Stimulated activated naive CD8-positive, alpha-beta T cell treated with anti-CD3 and anti-CD28 coated beads, Interleukin-15, Interleukin-2, amounts not matched to agents 100 ng/mL and 50 ng/mL, for 24 hours (primary cell): ENCODE results near the gene PTPRN.
A peak's percentile ranks its signal among the peaks of the same experiment; 100 is the strongest.

Experiments used
- H3K27ac Mint-ChIP-seq: one replicate; pipeline ENCODE4 v1.8.0; 2021; ENCODE audit warnings: mild to moderate bottlenecking, mixed read lengths
- H3K27me3 Mint-ChIP-seq: one replicate; pipeline ENCODE4 v1.8.0; 2021; ENCODE audit warnings: mixed read lengths
- H3K36me3 Mint-ChIP-seq: one replicate; pipeline ENCODE4 v1.8.0; 2021; ENCODE audit warnings: low read depth, mixed read lengths
- H3K4me1 Mint-ChIP-seq: one replicate; pipeline ENCODE4 v1.8.0; 2021; ENCODE audit warnings: low read depth, mixed read lengths
- H3K4me3 Mint-ChIP-seq: one replicate; pipeline ENCODE4 v1.8.0; 2021; ENCODE audit warnings: mild to moderate bottlenecking, mixed read lengths
- H3K9me3 Mint-ChIP-seq: one replicate; pipeline ENCODE4 v1.8.0; 2021; ENCODE audit warnings: mixed read lengths

PTPRN gene

DNA sequence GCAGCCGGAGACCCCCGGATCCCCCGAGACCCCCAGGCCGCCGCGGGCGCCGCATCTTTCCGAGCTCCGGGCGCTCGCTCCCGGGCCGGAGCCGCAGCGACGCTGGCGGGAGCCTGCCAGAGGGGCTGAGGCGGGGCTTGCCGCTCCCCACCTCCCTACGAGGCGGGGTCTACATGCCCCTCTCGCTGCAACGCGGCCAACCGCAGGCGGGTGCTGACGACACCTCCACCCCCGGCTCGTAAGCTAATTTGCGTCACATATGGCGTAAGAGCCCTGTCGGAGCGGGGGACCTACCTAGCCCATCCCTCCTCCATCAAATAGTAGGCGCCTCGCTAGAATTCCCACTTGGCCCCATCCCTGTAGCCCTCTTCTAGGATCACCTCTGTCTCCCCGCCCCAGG, at the start of gene PTPRN:
PTPRN (minus strand) TSS at position 124 of the 400 bp plus-strand sequence; CDS start at position 55, 69 bp downstream.
- Mint-ChIP-seq H3K9me3 (no peaks in the 10 kb centered on the region), H3K27ac (no peak within 1 kb of the TSS), H3K4me1 (no peaks in the 10 kb centered on the region), H3K36me3 (no peaks in the 10 kb centered on the region), H3K27me3 (peaks cover 53% of the 10 kb centered on the region), H3K4me3 (peak within 1 kb of the TSS; percentile 6)

DNA sequence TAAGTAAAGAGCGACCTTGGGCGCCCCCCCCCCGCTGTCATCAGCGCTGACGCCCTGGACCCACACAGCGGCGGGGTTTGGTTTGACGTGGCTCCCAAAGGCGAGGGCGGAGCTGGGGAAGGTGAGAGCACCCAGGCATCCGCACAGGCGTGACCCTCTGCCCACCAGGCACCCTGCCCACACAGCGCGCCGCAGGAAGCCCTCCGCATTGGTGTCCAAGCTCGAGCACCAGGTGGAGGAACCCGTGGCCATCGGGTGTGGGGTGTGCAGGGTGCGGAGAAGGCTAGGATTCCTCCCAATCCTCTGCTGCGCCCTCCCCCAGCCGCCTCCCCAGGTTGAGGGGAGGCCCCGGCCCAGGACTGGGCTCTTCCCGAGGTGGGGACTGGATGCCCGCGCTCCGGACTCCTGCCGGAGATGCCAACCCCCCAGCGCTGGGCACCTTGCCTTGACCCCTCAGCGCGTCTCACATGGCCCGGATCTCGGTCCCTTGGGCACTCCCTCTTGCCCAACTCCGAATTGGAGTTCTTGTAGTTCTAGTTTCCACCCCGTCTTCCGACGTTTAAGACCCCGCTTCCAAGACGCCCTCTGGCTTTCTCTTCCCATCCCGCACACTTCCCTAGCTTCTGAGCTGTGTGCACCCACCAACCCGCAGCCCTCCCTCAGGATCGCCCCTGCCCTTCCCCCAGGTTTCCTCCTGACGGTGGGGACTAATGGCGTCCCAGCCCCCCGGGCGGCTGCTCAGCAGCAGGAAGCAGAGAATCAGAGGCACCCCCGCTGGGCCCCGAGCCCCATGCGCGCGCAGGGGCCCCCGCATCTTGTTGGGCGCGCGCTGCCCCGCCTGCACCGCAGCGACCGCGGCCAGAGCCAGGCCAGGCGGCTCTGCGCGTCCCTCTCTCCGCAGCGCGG, 49.2 kb upstream of the PTPRN start:
- Mint-ChIP-seq H3K27me3 (peaks cover 51% of the 10 kb centered on the region), H3K9me3 (no peaks in the 10 kb centered on the region), H3K27ac (no peak overlapping the region), H3K36me3 (peaks cover 4% of the 10 kb centered on the region), H3K4me3 (peak overlapping the region; percentile 30), H3K4me1 (peaks cover 12% of the 10 kb centered on the region)

DNA sequence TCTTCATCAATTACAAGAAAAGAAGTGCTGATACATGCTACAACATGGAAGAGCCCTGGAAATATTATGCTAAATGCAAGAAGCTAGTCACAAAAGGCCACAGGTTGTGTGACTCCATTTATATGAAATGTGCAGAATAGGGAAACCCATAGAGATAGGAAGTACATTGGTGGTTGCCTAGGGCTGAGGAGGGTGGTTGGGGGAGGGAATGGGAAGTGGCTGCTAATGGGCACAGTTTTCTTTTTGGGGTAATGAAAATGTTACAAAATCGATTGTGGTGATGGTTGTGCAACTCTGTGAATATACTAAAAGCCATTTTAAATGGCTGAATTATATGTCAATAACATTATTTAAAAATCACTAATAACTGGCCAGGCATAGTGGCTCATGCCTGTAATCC, 47.6 kb upstream of the PTPRN start:
- H3K27me3 Mint-ChIP-seq, result peaks cover 52% of the 10 kb centered on the region

DNA sequence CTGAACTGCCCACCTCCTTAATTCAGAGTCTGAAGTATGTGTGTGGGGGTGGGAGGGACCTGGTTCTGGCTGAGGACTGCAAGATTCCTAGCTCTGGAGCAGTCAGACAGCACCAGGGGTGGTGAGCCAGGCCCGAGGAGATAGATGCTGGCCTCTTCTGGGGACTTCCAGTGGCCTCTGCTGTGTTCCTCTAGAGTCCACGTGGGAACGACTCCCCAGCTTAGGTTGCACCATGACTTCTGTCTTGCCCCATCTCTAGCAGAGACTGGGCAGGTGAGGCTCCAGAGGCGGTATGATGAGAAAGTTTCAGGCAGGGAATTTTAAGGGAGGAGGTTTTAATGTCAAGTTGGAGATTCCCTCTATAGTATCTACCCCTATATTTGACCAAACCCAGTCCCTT, 45.4 kb upstream of the PTPRN start:
- Mint-ChIP-seq H3K4me1 (peaks cover 8% of the 10 kb centered on the region), H3K9me3 (no peaks in the 10 kb centered on the region), H3K4me3 (no peak overlapping the region), H3K27ac (no peak overlapping the region), H3K27me3 (peaks cover 47% of the 10 kb centered on the region), H3K36me3 (no peaks in the 10 kb centered on the region)

More for the DNA sequence above, 47.6 kb upstream of the PTPRN start:
- Mint-ChIP-seq H3K9me3 (no peaks in the 10 kb centered on the region), H3K4me1 (peaks cover 8% of the 10 kb centered on the region), H3K27ac (no peak overlapping the region), H3K36me3 (no peaks in the 10 kb centered on the region), H3K4me3 (no peak overlapping the region)

DNA sequence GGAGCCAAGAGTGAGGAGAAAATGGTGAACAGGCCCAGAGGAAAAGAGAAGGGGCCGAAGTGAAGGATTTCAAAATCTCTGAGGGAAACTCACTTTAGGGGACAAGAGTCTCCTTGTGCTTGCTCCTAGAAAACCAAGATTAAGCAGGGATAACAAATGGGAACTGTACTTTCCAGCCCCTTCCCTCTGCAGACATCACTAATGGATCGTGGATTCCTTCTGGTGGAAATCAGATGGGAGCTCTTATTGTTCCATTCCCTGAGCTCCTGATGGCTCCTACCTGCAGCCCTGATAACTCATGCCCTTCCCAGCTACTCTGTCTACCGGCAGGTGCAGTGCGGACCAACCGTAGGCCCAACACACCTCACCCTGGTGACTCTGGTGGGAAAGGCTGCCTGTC, 43.9 kb upstream of the PTPRN start:
- Mint-ChIP-seq H3K4me1 (peaks cover 4% of the 10 kb centered on the region), H3K9me3 (no peaks in the 10 kb centered on the region), H3K27me3 (peaks cover 47% of the 10 kb centered on the region)

DNA sequence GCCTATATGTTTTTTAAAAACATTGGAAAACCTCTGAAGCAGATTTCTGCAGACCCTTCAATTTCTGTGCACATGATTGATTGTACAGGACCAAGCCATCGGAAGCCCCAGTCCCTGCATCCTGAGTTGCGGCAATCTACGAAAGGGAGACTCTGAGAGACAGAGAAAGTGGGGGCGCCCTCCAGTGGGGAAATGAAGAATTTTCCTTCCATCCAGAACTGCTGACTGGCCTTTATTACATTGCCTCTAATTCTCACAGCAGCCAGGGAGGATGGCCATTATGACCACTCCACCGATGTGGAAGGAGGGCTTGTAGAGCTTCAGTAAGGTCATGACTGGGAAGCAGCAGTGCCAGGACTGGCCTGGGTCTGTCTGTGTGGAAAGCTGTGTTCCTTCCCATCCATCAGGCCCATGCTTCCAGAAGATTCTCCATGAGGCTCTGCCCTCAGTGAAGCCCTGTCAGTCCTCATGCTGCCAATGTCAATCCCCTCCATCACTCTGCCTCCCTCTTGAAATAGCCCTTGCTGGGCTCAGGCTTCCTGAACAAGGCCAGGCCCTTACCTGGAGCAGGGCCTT, 43.3 kb upstream of the PTPRN start:
- H3K9me3 Mint-ChIP-seq, result no peaks in the 10 kb centered on the region
- no peaks in the 10 kb centered on the region for H3K36me3 Mint-ChIP-seq
- H3K4me3 Mint-ChIP-seq, result no peak overlapping the region
- no peak overlapping the region for H3K27ac Mint-ChIP-seq
- no peaks in the 10 kb centered on the region for H3K4me1 Mint-ChIP-seq
- peaks cover 49% of the 10 kb centered on the region for H3K27me3 Mint-ChIP-seq

More for the DNA sequence above, 43.9 kb upstream of the PTPRN start:
- Mint-ChIP-seq H3K36me3 (no peaks in the 10 kb centered on the region), H3K4me3 (no peak overlapping the region), H3K27ac (no peak overlapping the region)

DNA sequence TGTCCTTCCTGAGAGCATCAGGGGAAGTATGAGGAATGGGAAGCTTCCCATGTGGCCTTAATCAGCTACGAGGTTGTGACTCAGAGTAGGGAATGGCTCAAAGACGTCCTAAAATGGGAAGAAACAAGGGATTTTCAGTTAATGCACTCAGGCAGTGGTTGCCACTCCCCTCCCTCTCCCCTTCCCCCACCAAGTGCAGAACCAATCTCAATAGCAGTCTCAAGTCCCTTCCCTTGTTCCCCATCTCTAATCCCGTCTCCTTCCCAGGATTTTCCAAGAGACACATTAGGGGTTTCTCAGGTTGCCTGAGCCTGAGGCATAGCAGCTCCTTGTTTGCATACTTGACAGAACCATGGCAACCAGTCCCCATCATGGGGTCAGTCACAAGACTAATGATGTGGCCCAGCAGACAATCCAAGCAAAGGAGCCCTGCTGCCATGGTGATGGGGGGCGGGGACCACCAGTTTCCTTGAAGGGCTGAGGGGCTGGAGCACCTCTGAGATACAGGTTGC, 41.6 kb upstream of the PTPRN start:
- Mint-ChIP-seq H3K4me3 (no peak overlapping the region), H3K27ac (no peak overlapping the region), H3K9me3 (no peaks in the 10 kb centered on the region), H3K27me3 (peaks cover 43% of the 10 kb centered on the region), H3K36me3 (no peaks in the 10 kb centered on the region), H3K4me1 (no peaks in the 10 kb centered on the region)

DNA sequence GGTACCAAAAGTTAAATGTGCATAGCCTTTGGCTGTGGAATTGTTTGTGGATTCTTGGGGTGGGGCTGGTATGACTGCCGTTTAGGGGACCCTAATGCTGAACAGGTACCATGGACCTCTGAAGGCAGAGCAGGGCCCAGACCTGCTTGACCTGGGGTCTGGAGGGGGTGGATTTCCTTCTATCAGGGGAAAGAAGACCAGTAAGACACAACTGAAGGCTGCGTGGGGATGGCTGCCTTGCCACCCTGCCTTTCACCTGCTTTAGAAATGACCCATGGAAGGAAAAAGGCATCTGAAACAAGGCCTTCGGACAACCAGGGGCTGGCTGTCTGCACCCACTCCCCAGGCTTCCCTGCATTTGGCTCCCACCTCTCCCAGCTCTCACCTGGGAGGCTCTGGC, 41.0 kb upstream of the PTPRN start:
- Mint-ChIP-seq H3K4me3 (no peak overlapping the region), H3K27me3 (peaks cover 42% of the 10 kb centered on the region), H3K4me1 (no peaks in the 10 kb centered on the region), H3K36me3 (no peaks in the 10 kb centered on the region), H3K9me3 (no peaks in the 10 kb centered on the region), H3K27ac (no peak overlapping the region)

DNA sequence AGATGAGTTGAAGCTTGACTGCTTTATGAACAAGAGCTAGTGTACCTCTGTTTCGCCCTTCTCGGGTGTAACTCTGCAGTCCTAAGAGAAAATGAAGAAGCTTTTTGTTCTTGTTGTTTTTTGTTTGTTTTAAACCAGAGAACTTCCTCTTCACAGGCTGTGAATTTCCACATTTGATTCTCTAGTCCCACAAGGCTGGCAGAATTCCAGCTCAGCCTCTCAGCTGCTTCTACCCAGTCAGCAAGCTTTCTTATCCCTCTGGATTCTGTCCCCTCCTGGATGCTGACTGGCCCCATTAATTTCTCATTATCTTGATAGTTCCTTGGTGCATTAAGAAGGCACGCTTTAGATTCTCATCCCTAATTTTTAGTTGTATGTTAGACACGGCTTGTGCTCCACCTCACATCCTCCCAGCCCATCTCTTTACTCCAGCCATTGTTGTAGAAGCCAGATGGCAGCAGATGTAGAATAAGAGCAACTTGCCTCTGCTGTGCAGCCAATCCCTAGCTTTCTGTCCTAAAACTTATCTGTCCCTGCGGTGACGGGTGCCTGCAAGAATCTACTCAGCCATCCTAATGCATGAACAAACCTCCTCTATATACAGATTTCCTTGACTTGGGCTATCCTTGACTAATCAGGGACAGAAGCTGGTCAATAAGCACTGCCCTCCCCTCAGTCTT, 35.7 kb upstream of the PTPRN start:
- no peaks in the 10 kb centered on the region for H3K36me3 Mint-ChIP-seq
- no peak overlapping the region for H3K27ac Mint-ChIP-seq
- H3K4me3 Mint-ChIP-seq, result no peak overlapping the region
- no peaks in the 10 kb centered on the region for H3K4me1 Mint-ChIP-seq
- peaks cover 34% of the 10 kb centered on the region for H3K27me3 Mint-ChIP-seq
- H3K9me3 Mint-ChIP-seq, result no peaks in the 10 kb centered on the region

DNA sequence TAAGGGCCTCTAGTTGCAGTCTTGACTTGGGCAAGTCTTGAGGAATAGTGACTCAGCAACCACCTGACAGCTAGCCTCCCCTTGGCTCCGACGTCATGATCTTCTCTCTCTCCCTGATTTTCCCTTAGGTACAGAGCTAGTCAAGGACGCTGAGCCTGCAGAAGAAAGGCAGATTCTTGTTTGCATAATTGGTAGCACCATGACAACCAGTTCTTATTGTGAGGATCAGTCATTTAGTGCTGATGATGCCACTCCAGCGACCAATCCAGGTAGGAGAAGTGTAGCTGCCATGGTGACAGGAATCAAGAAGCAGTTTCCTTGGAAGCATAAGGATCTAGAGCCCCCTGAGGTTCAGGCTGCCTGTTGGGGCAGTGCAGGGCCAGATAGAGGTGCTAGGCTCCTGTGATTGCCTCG, 26.2 kb upstream of the PTPRN start:
- no peak overlapping the region for H3K27ac Mint-ChIP-seq
- no peaks in the 10 kb centered on the region for H3K4me1 Mint-ChIP-seq
- peaks cover 4% of the 10 kb centered on the region for H3K36me3 Mint-ChIP-seq
- no peak overlapping the region for H3K4me3 Mint-ChIP-seq
- H3K27me3 Mint-ChIP-seq, result peaks cover 79% of the 10 kb centered on the region
- H3K9me3 Mint-ChIP-seq, result no peaks in the 10 kb centered on the region

DNA sequence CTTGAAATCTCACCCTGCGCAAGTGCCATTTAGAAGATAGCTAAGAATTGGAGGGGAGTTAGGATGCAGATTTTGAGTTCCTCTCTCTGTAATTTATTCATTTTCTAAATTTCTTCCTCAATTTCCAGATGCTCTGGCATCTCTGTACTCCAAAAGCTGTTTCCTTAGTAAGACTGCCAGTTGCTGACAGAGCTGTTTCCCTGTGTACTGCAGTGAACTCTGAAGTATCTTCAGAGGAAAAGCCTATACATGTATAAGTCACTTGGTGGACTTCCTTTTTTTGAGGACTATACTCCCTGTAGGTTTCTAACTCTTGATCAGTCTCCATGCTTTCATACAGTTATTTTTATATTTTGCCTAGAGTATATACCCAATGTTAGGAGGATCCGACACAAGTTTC, 24.9 kb upstream of the PTPRN start:
- no peaks in the 10 kb centered on the region for H3K9me3 Mint-ChIP-seq
- no peaks in the 10 kb centered on the region for H3K4me1 Mint-ChIP-seq
- peaks cover 80% of the 10 kb centered on the region for H3K27me3 Mint-ChIP-seq
- H3K36me3 Mint-ChIP-seq, result peaks cover 4% of the 10 kb centered on the region
- H3K4me3 Mint-ChIP-seq, result no peak overlapping the region
- H3K27ac Mint-ChIP-seq, result no peak overlapping the region

DNA sequence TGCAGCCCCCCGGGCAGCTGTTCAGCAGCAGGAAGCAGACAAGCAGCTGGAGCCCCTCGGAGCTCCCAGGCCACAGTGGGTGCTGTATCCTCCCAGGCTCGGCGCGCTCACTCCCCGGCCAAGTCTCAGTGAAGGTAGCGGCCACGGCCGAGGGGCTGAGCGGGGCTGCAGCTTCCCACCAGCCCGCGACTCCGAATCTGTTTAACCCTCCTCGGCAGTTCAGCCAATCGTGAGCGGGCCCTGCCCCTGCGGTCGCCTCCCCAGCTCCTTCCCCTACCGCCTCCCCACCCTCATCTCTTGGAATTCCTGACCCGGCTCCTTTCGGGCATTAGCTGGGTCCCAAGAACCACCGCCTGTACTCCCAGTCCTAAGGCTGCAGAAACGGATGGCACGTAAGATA, 23.3 kb upstream of the PTPRN start, which contains the start of gene RESP18:
RESP18 (minus strand) TSS at position 203 of the 400 bp plus-strand sequence.
- H3K4me3 Mint-ChIP-seq, result no peak within 1 kb of the TSS
- peaks cover 4% of the 10 kb centered on the region for H3K36me3 Mint-ChIP-seq
- no peaks in the 10 kb centered on the region for H3K9me3 Mint-ChIP-seq
- no peak within 1 kb of the TSS for H3K27ac Mint-ChIP-seq
- H3K27me3 Mint-ChIP-seq, result peaks cover 72% of the 10 kb centered on the region
- no peaks in the 10 kb centered on the region for H3K4me1 Mint-ChIP-seq

DNA sequence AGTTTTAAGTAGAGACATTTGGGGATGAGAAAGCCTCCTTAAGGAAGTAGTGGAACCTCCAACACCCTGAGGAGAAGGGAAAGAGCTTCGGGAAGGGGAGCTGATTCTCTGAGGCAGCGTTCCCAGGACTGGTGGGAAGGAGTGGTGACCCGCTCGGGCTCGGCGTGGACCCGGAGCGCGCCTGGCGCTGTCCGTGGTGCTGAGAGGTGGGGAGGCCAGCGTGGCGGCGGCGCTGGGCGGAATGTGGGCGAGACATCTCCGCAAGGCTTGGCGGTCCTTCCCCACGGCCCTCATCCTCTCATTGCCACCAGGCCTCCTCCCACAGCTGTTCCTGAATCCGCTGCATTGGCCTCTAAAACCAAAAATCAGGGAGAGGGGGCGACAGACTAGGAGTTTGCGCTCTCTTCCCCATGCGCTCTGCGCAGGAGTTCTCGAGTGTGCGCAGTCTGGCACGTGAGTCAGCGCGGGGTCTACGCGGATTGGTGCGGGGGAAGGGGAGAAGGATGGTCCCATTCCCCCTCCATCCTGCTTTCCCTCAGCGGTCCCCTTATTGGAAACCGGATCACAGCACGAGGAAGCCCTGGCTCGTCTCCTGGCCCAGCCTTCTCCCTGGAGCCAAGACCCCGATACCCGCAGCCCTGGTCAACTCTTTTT, 22.5 kb upstream of the PTPRN start:
- H3K9me3 Mint-ChIP-seq, result no peaks in the 10 kb centered on the region
- no peaks in the 10 kb centered on the region for H3K4me1 Mint-ChIP-seq
- no peak overlapping the region for H3K27ac Mint-ChIP-seq
- peaks cover 4% of the 10 kb centered on the region for H3K36me3 Mint-ChIP-seq
- no peak overlapping the region for H3K4me3 Mint-ChIP-seq
- H3K27me3 Mint-ChIP-seq, result peaks cover 68% of the 10 kb centered on the region

DNA sequence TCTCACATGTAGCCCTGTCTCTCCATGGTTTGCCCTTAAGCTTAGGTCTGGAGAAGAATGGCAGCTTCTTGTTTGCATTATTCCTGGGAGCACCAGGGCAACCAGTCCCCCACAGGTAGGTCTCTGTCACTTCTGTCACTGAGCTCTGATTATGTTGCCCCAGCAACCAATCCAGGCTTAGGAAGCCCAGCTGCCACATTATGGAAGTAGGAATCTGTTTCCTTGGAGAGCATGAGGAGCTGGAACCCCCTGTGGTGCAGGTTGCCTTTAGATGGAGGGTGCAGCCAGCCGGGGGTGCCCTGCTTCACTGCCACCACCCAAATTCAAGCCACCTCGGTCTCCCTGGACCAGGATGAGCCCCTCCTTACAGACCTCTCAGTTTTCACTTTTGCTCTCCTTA, 18.5 kb upstream of the PTPRN start:
- H3K9me3 Mint-ChIP-seq, result no peaks in the 10 kb centered on the region
- H3K4me1 Mint-ChIP-seq, result no peaks in the 10 kb centered on the region
- no peak overlapping the region for H3K27ac Mint-ChIP-seq
- peaks cover 40% of the 10 kb centered on the region for H3K27me3 Mint-ChIP-seq
- H3K36me3 Mint-ChIP-seq, result peaks cover 4% of the 10 kb centered on the region
- H3K4me3 Mint-ChIP-seq, result no peak overlapping the region
